Measurements from ENCODE around the gene ANKRD44.

The ANKRD44 gene

DNA sequence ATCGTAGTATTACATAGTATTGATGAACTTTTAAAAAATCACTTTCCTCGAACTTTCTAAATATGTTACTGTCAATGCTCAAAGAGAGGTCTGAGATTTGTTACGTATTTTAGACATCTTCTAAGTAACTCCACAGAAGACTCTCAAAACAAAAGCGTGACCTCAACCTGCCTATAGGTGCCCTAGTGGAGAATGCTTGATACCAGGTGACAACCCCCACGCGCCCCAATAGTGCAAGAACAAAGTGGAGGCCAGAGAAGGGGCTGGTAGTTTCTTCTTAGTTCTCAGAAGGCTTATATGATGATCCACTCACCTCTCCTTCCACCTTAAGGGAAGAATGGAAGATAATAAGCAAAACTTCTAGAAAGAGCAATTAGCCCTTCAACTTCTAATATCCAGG is 102.6 kb downstream of the ANKRD44 start:
- no peaks in the 10 kb centered on the region for H3K9me2 ChIP-seq (replicated peaks; ENCODE audit: control insufficient read depth, low read length)
- peaks cover 26% of the 10 kb centered on the region for H3F3A ChIP-seq (ENCODE audit: control insufficient read depth, insufficient read depth)
- no peaks in the 10 kb centered on the region for H3K9me3 ChIP-seq (ENCODE audit: control insufficient read depth, insufficient read depth, low read length)
- peaks cover 82% of the 10 kb centered on the region for H3K79me2 ChIP-seq (ENCODE audit: control insufficient read depth, low read length)
- peak overlapping the region; percentile 47 for H3K4me2 ChIP-seq (ENCODE audit: low read length)
- peaks cover 35% of the 10 kb centered on the region for H3K36me3 ChIP-seq (ENCODE audit: control insufficient read depth, low read length)
- peaks cover 82% of the 10 kb centered on the region for H3K4me1 ChIP-seq (ENCODE audit: control insufficient read depth, low read length)
- no peaks in the 10 kb centered on the region for H3K27me3 ChIP-seq (ENCODE audit: control insufficient read depth, low read length)
- no peaks in the 10 kb centered on the region for H4K20me1 ChIP-seq (ENCODE audit: control insufficient read depth, insufficient read depth, low read depth, low read length)
- peak overlapping the region; percentile 33 for H3K4me3 ChIP-seq (ENCODE audit: low read length)
- TF ChIP-seq, protein P1, sequence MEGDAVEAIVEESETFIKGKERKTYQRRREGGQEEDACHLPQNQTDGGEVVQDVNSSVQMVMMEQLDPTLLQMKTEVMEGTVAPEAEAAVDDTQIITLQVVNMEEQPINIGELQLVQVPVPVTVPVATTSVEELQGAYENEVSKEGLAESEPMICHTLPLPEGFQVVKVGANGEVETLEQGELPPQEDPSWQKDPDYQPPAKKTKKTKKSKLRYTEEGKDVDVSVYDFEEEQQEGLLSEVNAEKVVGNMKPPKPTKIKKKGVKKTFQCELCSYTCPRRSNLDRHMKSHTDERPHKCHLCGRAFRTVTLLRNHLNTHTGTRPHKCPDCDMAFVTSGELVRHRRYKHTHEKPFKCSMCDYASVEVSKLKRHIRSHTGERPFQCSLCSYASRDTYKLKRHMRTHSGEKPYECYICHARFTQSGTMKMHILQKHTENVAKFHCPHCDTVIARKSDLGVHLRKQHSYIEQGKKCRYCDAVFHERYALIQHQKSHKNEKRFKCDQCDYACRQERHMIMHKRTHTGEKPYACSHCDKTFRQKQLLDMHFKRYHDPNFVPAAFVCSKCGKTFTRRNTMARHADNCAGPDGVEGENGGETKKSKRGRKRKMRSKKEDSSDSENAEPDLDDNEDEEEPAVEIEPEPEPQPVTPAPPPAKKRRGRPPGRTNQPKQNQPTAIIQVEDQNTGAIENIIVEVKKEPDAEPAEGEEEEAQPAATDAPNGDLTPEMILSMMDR (IDR thresholded peaks at IDR 0.05; ENCODE audit: low read depth, low read length, poor library complexity, severe bottlenecking) = peak; percentile 8
- no peak for TF ChIP-seq EZH2phosphoT487 (IDR thresholded peaks at IDR 0.05; ENCODE audit: borderline replicate concordance, low read length)
- peak overlapping the region; percentile 26; the same call in 1 of the 2 replicates for H3K27ac ChIP-seq (ENCODE audit: low read depth, low read length)

GRCh38 chr2:197207598-197207997 is 103.0 kb downstream of the ANKRD44 start:
- H3K4me1 ChIP-seq (ENCODE audit: control insufficient read depth, low read length) = peaks cover 78% of the 10 kb centered on the region
- peak overlapping the region; percentile 26 for H3K27ac ChIP-seq (ENCODE audit: low read depth, low read length)
- peaks cover 35% of the 10 kb centered on the region for H3K36me3 ChIP-seq (ENCODE audit: control insufficient read depth, low read length)
- H3K4me2 ChIP-seq (ENCODE audit: low read length) = peak overlapping the region; percentile 47
- TF ChIP-seq EZH2phosphoT487 (IDR thresholded peaks at IDR 0.05; ENCODE audit: borderline replicate concordance, low read length) = no peak
- TF ChIP-seq, protein P1 (IDR thresholded peaks at IDR 0.05; ENCODE audit: low read depth, low read length, poor library complexity, severe bottlenecking) = no peak
- no peaks in the 10 kb centered on the region for H4K20me1 ChIP-seq (ENCODE audit: control insufficient read depth, insufficient read depth, low read depth, low read length)
- no peaks in the 10 kb centered on the region for H3K9me3 ChIP-seq (ENCODE audit: control insufficient read depth, insufficient read depth, low read length)
- H3K79me2 ChIP-seq (ENCODE audit: control insufficient read depth, low read length) = peaks cover 78% of the 10 kb centered on the region
- no peaks in the 10 kb centered on the region for H3K27me3 ChIP-seq (ENCODE audit: control insufficient read depth, low read length)
- no peaks in the 10 kb centered on the region for H3K9me2 ChIP-seq (replicated peaks; ENCODE audit: control insufficient read depth, low read length)
- peaks cover 25% of the 10 kb centered on the region for H3F3A ChIP-seq (ENCODE audit: control insufficient read depth, insufficient read depth)
- H3K4me3 ChIP-seq (ENCODE audit: low read length) = peak overlapping the region; percentile 33

DNA sequence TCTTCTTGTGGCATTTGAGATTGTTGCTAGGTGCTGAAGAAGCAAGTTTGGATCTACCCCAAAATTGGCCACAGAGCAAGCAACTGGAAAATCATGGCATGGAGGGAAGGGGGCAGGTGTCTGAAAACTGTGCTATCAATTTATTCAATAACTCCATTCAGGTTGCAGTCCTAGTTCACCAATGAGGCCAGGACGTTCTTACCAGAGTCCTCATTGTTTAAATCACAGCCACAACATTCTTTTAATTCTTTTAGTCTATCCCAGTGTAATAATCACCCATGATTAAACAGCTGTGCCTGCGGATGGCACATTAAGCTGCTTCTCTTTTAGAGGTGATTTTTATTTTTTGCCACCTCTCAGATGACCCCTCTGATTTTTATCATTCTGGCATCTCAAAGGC is 103.5 kb downstream of the ANKRD44 start:
- Histone ChIP-seq H3K4me2 (ENCODE audit: low read length) (peak overlapping the region; percentile 47), H3K27ac (ENCODE audit: low read depth, low read length) (peak overlapping the region; percentile 26; the same call in 1 of the 2 replicates)
- TF ChIP-seq, protein P1 (IDR thresholded peaks at IDR 0.05; ENCODE audit: low read depth, low read length, poor library complexity, severe bottlenecking) = no peak
- TF ChIP-seq EZH2phosphoT487 (IDR thresholded peaks at IDR 0.05; ENCODE audit: borderline replicate concordance, low read length) = no peak

More for the DNA sequence above, 103.5 kb downstream of the ANKRD44 start:
- Histone ChIP-seq H3K4me1 (ENCODE audit: control insufficient read depth, low read length) (peaks cover 76% of the 10 kb centered on the region), H3F3A (ENCODE audit: control insufficient read depth, insufficient read depth) (peaks cover 25% of the 10 kb centered on the region), H3K36me3 (ENCODE audit: control insufficient read depth, low read length) (peaks cover 35% of the 10 kb centered on the region), H4K20me1 (ENCODE audit: control insufficient read depth, insufficient read depth, low read depth, low read length) (no peaks in the 10 kb centered on the region), H3K9me2 (replicated peaks; ENCODE audit: control insufficient read depth, low read length) (no peaks in the 10 kb centered on the region), H3K27me3 (ENCODE audit: control insufficient read depth, low read length) (no peaks in the 10 kb centered on the region), H3K79me2 (ENCODE audit: control insufficient read depth, low read length) (peaks cover 73% of the 10 kb centered on the region), H3K9me3 (ENCODE audit: control insufficient read depth, insufficient read depth, low read length) (no peaks in the 10 kb centered on the region), H3K4me3 (ENCODE audit: low read length) (peak overlapping the region; percentile 33; the same call in 1 of the 2 replicates)

All from DOHH2 (cell line).